ENCODE results near the gene MRPL34.
"Not testable (repeated sequence)": the region's sequence is repeated elsewhere in the genome, so short reads cannot be mapped to it uniquely, and the experiment has no call there.

Gene MRPL34

DNA sequence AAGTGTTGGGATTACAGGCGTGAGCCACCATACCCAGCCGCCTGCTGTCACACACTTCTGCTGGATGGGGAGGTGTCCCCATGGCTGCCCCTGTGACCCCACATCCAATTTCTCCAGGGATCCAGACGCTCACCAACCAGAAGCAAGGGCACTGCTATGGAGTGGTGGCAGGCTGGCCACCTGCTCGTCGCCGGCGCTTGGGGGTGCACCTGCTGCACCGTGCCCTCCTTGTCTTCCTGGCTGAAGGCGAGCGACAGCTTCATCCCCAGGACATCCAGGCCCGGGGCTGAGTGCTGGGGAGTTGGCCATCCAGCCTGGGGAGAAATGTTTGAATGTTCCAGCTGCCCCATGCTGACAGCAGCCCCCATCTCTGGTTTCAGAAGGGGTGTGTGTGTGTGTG lies 19.4 kb upstream of the MRPL34 start:
- no peak for DNase-seq

DNA sequence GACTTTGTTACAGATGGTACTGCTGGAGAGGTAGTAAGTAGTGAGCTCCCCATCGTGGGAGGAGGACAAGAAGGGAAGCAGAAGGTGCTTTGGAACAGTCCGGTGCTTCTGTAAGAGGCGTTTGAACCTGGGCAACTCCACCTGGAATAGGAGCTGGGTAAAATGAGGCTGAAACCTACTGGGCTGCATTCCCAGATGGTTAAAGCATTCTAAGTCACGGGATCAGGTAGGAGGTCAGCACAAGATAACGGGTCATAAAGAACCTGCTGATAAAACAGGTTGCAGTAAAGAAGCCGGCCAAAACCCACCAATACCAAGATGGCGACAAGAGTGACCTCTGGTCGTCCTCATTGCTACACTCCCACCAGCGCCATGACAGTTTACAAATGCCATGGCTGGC lies 18.9 kb upstream of the MRPL34 start:
- no peak for DNase-seq

DNA sequence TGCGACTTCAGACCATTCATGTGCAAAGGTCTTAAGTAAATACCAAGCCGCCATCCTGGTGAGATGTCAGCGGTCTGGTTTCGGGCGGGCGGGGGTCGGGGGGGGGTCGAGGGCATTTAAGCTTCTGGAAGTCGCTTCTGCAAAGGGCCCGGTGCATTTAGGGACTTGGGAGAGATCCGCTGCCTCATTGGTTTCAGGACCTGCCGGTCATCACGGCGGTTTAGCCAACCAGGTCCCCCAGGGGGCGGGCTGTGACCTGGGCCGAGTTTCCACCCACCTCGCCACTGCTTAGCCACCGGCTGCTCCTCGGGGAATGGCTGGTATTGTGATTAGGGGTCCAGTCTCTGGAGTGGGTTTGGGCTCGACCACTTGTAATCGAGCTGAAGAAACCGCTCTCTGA lies 16.2 kb upstream of the MRPL34 start:
- no peak for DNase-seq

DNA sequence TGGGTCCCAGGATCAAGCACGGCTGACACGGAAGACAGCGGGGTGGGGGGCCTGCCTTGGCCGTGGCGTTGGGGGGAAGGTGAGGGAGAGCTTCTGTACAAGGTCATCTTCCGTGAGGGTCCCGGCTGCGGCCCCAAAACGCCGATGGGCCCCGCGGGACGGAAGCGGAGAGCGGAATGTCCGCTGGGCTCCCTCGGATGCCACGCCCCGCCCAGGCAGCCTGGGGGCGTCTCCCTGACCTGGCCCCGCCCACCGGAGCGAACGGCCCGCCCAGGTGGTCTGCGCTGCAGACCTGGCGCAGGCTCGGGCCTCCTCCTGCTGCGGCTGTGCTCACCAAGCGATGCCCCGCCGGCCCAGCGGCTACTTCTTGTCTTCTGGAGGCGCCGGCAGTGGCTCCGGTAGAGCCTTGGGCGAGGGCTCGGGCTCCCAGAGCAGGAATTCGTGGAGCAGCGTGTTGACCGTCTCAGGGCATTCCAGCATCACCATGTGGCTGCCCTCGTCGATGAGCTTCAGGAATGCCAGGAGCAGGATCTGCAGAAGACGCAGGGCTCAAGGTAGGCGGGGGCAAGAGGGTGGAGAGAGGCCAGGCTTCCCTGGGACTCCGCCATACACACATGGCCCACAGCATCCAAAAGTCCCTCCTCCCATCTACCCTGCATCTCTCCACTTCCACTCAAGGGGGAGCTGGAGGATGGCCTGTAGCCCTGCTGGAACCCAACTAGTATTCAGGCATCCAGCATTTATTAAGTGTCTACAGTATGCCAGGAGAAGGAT lies 13.2 kb upstream of the MRPL34 start:
- DNase-seq = no peak

DNA sequence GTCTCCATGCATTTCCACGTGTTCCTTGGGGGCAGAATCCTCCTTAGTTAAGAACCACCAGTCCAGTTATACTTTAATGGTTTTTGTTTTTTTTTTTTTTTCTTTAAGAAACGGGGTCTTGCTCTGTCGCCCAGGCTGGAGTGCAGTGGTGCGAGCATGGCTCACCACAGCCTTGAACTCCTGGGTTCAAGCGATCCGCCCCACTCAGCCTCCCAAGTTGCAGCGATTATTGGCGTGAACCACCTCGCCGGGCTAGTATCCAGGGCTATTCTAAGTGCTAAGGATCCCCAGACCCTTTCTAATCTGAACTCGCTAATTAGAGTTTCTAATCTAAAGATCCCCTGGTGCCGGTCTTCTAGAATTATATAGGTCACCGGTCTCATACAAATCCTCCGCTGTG lies 12.1 kb upstream of the MRPL34 start:
- DNase-seq = no peak

DNA sequence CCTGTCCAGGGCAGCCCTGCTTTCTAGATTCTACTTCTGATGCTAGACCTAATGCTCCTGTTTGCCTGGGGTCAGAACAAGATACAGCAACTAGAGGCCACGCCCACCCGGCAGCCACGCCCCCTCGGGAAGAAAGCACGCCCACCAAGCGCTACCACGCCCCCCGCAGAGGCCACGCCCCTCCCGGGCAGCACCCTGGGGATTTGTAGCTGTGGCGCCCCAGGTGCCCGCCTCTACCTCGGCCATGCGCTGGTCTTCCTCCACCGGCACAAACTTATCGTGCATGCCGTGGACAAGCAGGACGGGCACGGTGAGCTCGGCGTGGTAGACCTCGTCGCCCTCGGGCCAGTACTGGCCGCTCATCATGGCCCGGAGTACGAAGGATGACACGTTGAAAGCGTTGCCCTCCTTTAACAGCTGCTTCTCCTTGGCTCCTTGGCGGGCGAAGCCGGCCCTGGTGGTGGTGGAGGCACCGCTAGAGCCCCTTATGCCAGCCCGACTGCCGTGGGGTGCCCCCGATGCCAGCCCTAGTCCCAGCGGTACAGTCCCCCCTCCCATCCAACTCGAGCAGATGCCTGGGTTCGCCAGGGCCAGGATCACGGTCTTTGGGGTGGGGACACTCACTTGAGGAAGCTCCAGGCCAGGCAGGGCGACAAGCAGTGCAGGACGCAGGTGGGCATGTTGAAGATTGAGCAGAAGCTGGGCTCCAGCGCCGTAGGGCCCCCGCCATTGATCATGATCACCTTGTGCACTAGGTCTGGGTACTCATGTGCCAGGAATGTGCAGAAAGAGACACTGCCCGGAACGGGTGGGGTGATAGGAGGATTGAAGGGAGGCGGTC lies 11.4 kb upstream of the MRPL34 start:
- DNase-seq = no peak

DNA sequence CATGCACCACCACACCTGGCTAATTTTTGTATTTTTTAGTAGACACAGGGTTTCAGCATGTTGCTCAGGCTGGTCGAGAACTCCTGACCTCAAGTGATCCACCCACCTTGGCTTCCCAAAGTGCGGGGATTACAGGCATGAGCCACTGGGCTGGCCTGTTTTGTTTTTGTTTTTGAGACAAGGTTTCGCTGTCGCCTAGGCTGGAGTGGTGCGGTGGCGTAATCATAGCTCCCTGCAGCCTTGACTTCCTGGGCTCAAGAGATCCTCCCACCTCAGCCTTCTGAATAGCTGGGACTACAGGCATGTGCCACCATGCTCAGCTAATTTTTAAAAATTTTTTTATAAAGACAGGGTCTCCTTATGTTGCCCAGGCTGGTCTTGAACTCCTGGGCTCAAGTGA lies 10.1 kb upstream of the MRPL34 start:
- DNase-seq = not testable (repeated sequence)

DNA sequence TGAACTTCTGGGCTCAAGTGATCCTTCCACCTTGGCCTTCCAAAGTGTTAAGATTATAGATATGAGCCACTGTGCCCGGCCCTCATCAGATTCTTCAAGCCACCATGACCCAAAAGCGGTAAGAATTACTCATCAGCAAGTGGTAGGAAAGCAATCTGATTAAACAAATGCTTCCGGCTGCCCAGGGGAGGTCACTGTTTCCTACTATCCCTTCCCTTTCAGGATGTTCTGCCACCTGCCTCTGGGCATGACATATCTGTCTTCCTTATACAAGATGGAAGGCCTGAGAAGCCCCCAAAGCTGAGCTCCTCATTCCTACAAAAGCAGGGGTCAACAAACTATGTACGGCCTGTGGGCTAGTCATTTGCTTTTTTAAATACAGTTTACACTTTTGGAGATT lies 9.4 kb upstream of the MRPL34 start:
- DNase-seq = no peak

DNA sequence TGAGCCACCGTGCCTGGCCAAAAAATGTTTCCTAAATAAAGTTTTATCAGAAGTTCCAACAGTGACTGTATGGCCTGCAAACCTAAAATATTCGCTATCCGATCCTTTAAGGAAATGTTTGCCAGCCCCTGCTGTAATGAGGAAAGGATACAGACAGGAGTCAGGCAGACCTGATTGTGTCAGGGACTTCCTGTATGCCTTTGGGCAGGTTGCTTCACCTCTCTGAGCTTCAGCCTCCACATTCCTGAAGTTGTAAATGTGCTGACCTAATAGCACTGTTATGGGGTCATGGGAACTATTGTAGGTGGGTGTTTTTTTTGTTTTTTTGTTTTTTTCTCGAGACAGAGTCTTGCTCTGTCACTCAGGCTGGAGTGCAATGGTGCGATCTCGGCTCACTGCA lies 8.7 kb upstream of the MRPL34 start:
- DNase-seq = no peak

DNA sequence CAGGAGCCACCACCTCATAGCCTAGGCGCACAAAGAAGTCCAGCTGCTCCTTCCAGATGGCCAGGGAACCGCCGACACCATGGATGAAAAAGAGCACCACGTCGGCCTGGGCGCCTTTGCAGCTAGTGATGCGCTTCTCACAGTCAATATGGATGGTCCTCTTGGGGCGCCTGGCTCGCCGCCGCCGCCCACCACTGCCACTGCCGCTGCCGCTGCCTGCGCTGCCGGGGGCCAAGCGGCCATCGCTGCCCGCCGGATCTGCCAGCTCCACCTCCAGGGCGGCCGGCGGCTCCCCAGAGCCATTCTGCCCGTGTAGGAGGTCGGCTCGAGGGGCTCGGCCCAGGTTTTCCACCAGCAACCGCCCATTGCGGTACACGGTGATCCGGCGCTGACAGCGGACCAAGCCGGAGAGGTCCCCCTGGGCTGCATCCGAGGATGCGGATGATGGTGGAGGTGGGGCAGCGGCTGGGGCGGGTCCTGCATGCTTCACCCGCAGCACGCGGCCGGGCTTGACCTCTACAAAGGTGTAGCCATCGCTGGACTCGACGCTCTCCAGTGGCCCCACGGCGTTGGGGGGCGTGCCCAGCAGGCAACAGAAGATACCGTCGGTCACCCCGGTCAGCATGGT lies 4.6 kb upstream of the MRPL34 start:
- no peak for DNase-seq

DNA sequence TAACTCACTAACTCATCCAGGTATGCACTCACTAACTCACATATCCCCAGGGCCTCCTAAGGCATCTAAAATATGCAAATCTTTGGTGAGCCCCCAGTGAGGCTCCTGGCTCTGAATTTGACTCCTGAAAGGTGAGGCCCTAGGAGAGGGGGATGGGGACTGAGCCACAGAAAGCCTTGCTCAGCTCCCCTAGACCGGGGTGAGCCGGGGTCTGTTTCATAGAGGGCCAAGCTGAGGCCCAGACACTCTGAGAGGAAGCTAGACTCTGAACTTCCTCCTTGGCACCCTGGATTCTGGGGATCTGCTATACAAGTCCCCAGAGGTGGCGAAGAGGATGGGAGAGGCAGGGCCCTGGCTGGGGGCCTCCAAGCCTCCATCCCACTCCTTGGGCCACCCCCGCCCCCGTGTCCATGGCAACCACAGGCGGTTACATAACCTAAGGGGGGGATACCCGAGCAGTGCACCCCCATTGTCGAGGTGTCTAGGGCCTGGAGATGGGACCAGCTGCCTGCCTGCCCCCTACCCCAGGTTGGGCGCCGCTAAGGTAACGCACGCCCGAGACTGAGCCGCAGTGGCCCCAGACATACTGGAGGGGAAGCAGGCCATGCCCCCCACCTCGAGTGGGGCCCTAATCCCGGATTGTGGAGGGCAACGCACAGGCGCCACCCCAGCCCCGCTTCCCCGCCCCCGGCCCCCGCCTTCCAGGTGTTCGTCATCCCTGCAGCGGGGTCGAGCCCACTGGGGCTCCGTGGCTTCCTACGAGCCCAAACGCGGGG lies 3.1 kb upstream of the MRPL34 start:
- no peak for DNase-seq

DNA sequence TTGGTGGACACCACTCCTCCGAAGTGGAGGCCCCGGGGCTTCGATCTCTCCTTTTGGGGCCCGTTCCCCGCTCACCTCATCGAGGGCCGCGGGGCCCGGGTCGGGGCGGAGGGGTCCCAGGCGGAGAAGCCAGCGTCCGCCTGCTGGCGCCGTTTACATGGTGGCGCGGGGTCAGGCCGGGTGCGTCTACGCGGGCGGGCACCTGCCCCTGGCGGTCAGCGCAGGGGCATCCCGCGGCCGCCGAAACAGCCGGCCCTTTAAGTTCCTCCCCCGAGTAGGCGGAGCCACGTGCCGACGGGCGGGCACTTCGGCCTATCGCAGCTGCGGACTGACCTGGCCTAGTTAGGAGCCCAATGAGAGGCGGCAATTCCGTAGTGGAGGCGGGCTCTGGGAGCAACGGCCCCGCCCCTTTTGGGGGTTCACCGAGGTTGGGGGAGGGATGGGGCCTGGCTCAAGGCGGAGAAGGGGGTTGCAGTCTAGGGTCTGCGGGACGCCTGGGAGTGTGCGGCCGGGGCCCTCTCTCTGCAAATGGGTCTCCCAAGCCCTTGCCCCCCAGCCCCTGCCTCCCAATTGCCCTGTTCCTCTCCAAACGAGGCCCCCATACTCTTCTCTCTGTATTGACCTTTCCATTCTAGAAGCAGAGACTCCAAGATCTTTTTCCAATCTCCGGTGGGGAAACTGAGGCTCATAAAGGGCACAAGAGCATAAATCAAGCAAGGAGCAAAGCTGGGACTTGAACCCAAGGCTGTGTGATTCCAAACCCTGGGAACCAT lies 2.3 kb upstream of the MRPL34 start, which contains the start of gene ABHD8:
TSS of gene ABHD8 (minus strand) at position 259 of the 773 bp plus-strand sequence. CDS start 1,809 bp downstream, outside the sequence.
- peak; percentile 90 for DNase-seq

DNA sequence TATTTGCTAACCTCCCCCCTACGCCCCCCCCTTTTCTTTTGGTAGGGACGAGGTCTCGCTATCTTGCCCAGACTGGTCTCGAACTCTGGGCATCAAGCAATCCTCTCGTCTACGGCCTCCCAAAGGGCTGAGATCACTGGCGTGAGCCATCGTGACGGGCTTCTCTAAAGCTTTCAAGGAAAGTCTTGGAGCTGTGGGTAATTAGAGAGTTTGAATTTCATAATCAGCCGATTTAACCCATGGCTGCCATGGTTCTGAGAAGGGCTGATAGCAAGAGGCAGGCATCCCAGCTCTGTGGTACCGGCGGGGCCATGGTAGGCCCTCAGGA lies 1.8 kb upstream of the MRPL34 start:
- no peak for DNase-seq

DNA sequence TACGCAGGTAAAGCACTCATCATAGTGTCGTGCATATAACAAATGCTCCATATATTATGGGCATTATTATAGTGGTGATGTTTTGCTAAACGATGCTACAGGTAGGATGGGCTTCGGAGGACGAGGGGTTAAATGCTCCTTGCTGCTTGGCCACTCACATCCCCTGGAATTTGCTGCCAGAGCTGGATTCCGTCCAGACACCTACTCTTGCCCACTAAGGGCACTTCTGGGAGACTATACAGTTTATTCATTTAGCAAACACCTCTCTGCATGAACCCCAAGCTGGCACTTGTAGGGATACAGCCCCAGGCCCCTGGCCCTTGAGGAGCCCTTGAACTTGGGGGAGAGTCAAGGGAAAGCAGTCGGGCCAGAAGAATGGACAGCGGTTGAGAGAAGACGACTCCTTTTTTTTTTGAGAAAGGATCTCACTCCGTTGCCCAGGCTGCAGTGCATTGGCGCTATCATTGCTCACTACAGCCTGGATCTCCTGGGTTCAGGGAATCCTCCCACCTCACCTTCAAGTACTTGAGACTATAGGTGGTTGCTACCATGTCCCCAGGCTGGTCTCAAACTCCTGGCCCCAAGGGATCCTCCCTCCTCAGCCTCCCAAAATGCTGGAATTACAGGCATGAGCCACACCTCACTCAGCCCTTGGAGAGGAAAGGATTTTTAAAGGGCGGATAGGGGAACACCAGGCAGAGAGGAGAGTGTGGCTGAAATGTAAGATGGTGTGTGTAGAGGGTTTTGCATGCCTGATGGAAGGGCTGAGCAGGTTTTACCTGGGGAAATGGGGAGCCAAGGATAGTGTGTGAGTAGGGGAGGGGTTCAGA lies 1.1 kb upstream of the MRPL34 start:
- DNase-seq = peak; percentile 51

DNA sequence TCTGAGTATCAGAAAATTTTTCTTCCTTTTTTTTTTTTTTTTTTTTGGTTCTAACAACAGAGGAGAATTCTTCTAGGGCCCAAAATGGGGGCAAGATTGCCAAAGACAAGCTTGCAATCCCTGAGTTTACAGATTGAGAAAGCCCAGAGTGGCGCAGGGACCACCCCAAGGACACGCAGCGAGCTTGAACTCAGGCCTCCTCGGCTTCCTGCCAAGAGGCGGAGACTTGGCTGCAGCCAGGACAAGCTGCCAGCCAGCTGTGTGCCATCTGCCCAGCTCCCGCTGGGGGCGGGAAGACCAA lies 506 bp upstream of the MRPL34 start:
- no peak for DNase-seq

DNA sequence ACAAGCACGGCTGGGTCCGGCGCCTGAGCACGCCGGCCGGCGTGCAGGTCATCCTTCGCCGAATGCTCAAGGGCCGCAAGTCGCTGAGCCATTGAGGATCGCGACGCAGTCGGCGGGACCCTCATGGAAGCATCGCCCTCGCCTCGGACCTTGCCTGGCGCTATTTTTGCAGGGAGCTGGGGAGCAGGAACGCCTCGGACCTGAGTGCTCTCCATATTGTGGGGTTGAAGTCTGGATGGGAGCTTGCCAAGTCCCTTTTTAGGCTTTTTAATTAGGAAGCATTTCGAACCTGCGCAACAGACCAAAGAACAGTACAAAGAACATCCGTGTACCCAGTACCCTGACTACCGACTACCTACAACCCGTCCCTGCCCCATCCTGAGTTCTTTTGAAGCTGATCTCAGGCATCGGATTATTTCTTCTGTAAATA lies 628 bp downstream of the MRPL34 start:
- no peak for DNase-seq

DNA sequence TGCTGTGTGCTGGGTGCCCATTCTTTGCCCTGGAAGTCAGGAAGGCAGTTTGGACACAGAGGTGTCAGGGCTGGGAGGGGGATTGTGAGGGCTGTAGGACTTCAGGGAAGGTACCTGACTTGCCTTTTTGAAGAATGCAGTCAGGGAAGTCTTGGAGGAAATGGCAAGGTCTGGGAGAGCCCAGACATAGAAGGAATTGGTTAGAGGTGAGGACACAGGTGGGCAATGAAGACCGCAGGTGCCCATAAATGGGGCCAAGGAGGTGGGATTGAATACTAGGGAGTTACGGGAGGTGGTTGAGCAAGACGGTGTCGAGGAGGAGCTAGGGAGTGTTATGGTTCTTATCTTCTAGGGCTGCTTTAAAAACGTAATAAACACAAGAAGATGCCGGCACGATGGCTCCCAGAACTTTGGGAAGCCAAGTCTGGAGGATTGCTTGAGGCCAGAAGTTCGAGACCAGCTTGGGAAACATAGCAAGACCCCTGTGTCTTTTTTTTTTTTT lies 2.3 kb downstream of the MRPL34 start:
- DNase-seq = no peak

DNA sequence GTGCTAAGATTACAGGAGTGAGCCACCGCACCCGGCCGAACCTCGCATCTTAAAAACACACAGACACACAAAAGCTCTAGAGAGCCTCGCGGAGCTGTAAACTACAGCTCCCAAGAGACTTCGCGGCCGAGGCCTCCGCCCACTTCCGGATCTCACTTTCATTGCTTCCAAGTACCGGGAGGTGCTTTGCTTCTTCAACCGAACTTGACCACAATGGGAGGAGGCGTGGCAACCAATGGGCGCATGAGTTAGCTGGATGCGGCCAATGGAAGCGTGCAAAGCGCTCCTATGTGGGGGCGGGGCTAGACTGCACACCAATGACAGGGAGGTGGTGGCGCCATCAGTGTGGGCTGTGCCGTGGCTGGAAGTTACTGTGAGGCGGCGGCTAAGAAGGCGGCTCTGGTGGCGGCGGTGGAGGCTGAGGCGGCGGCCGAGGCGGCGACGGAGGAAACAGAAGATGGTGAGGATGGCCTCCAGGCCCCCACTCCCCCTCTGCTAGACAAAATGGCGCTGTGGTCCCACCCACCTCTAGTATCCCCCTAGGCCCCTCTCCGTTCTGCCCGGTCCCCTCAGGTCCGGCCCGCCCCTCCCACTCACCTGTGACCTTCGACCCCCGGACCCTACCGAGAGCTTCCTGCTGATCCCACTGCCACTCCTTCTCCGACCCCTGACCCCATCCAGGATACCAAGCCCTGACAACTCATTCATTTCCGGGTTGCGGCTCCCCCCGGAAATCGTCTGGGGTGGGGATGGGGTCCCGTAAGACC lies 3.7 kb downstream of the MRPL34 start, which contains the start of gene DDA1:
TSS of gene DDA1 (plus strand) at position 366 of the 767 bp plus-strand sequence. CDS start at position 458, 92 bp downstream.
- DNase-seq = peak; percentile 97

DNA sequence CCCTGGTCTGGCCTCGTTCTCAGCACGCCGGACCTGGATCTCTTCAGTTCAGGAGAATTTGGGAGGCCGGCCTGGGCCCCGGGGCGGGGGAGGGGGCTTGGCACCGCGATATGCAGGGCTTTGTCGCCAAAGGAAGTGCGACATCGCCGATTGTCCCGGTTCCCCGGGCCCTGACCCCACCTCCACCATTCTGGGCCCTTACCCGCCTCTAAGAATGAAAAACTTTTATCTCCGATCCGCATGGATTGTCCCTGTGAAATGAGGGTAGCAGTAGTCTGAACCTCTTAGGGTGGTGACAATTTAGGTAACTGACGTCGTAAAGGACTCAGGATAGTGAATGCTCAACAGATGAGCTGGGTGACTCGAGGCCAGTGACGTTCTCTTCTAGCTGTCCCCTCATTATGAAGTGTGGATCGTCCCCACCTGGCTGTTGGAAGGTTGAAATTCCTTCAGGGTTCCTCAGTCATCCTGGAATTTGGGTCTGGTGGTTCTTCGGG lies 4.3 kb downstream of the MRPL34 start:
- no peak for DNase-seq

Measured in SHP77 treated with DMSO at 0.1 percent for 48 hours (cell line).